ENCODE data around the gene TARBP1. TPM values are rescaled to one million over a fixed set of nuclear protein-coding genes. Genes with fewer than 3 reads are reported as not detected.

TARBP1 gene
- total and polyA plus RNA-seq, 2 of the 4 experiments (the other 2 are of a cell fraction) = 10.6 to 17.7 TPM

GRCh38 chr1:234440348-234440747, 38.6 kb downstream of the TARBP1 start:
- H3K4ac ChIP-seq (ENCODE audit: low read depth, low read length) = no peak overlapping the region
- CTCF ChIA-PET = no interaction called here
- H3K4me2 ChIP-seq (ENCODE audit: low read depth, low read length) = no peak overlapping the region
- H4K91ac ChIP-seq (ENCODE audit: insufficient read depth, low read depth, low read length) = no peak overlapping the region
- no peak overlapping the region for H3K9ac ChIP-seq (ENCODE audit: low read depth, low read length)
- H3K27me3 ChIP-seq (ENCODE audit: control insufficient read depth, insufficient read depth, low read length) = no peaks in the 10 kb centered on the region
- ATAC-seq (ENCODE audit: low read depth) = no peak
- dilution Hi-C loops (cut with HindIII; ENCODE audit: low sequenced_read_pairs, unreplicated experiment) (no loop called here), in situ Hi-C loops (cut with MboI; ENCODE audit: low sequenced_read_pairs) (no loop called here), intact Hi-C loops (cut with micrococcal nuclease) (no loop called here)
- no peak overlapping the region for H2AK9ac ChIP-seq (replicated peaks; ENCODE audit: low read depth, low read length, poor library complexity)
- H3K4me3 ChIP-seq (ENCODE audit: insufficient read depth, low read depth, low read length) = no peak overlapping the region
- H3K4me1 ChIP-seq (ENCODE audit: control insufficient read depth, insufficient read depth, low read length) = no peaks in the 10 kb centered on the region
- 0 out of 2 replicates have a peak, but pooled peaks cover 1% of the 10 kb centered on the region for H3K36me3 ChIP-seq (ENCODE audit: control insufficient read depth, insufficient read depth, low read length)
- TF ChIP-seq MAFK (IDR thresholded peaks at IDR 0.05; ENCODE audit: low read depth, low read length) = no peak
- no peak for TF ChIP-seq MXI1 (IDR thresholded peaks at IDR 0.05; ENCODE audit: borderline replicate concordance, low read depth, low read length)
- TF ChIP-seq SMC3 (IDR thresholded peaks at IDR 0.05; ENCODE audit: low read depth, low read length) = no peak
- TF ChIP-seq USF2 (IDR thresholded peaks at IDR 0.05; ENCODE audit: low read depth, low read length) = no peak
- TF ChIP-seq, protein P1, sequence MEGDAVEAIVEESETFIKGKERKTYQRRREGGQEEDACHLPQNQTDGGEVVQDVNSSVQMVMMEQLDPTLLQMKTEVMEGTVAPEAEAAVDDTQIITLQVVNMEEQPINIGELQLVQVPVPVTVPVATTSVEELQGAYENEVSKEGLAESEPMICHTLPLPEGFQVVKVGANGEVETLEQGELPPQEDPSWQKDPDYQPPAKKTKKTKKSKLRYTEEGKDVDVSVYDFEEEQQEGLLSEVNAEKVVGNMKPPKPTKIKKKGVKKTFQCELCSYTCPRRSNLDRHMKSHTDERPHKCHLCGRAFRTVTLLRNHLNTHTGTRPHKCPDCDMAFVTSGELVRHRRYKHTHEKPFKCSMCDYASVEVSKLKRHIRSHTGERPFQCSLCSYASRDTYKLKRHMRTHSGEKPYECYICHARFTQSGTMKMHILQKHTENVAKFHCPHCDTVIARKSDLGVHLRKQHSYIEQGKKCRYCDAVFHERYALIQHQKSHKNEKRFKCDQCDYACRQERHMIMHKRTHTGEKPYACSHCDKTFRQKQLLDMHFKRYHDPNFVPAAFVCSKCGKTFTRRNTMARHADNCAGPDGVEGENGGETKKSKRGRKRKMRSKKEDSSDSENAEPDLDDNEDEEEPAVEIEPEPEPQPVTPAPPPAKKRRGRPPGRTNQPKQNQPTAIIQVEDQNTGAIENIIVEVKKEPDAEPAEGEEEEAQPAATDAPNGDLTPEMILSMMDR (conservative IDR thresholded peaks at IDR 0.05; ENCODE audit: low read depth, low read length) = no peak
- no peak for TF ChIP-seq POLR2A (IDR thresholded peaks at IDR 0.05; ENCODE audit: low read depth, low read length)
- no peak for TF ChIP-seq CHD1 (IDR thresholded peaks at IDR 0.05; ENCODE audit: low read depth, low read length)
- no peak overlapping the region for H2BK5ac ChIP-seq (ENCODE audit: low read depth, low read length, poor library complexity, severe bottlenecking)
- H4K5ac ChIP-seq (ENCODE audit: low read depth, low read length) = no peak overlapping the region
- H2AK5ac ChIP-seq (ENCODE audit: low read depth, low read length) = no peak overlapping the region
- H4K20me1 ChIP-seq (ENCODE audit: insufficient read depth, low read length) = no peaks in the 10 kb centered on the region
- H3K18ac ChIP-seq (ENCODE audit: low read depth, low read length) = no peak overlapping the region
- H3K79me1 ChIP-seq (ENCODE audit: low read depth in 1 of 2, low read length in 2 of 2) = no peaks in the 10 kb centered on the region
- no peak overlapping the region for H4K8ac ChIP-seq (ENCODE audit: low read depth in 2 of 2, low read length in 2 of 2)
- WGBS, 2 experiments (ENCODE audit: extremely low coverage in 2 of 2, insufficient read length in 1 of 2) = no CpG with 5 or more reads among the region's 3 CpGs
- POLR2A ChIA-PET (ENCODE audit: unreplicated experiment) = interaction anchor here (0.7 kb wide), 1 partner anchor 10 kb away, joined by 3 read pairs; no protein-coding TSS in a partner anchor
- H3K9me3 ChIP-seq (ENCODE audit: control insufficient read depth, insufficient read depth, low read length) = no peaks in the 10 kb centered on the region; the same call in 1 of the 2 replicates
- H3K9me1 ChIP-seq (ENCODE audit: insufficient read depth, low read length) = peaks cover 4% of the 10 kb centered on the region; the same call in 1 of the 2 replicates
- H3K23ac ChIP-seq (ENCODE audit: low read depth, low read length) = no peak overlapping the region
- no peak overlapping the region for H3K14ac ChIP-seq (replicated peaks; ENCODE audit: low read depth, low read length)
- DNase-seq = no peak
- no TSS peak for BruUV-seq (replicated peaks)
- H2BK120ac ChIP-seq (ENCODE audit: low read depth, low read length) = no peak overlapping the region
- no peak overlapping the region for H2AFZ ChIP-seq (replicated peaks; ENCODE audit: low read length, poor library complexity)
- H2BK20ac ChIP-seq (ENCODE audit: low read depth, low read length) = no peak overlapping the region
- H2BK15ac ChIP-seq (ENCODE audit: low read depth, low read length) = no peak overlapping the region
- no peak overlapping the region for H3K56ac ChIP-seq (ENCODE audit: extremely low read depth, insufficient read depth, low read length)
- H3K27ac ChIP-seq (ENCODE audit: insufficient read depth, low read length) = no peak overlapping the region

Measured in IMR-90 (cell line).